Smooth muscle cell (in vitro differentiated cells): ENCODE measurements around the gene HAGH. TPM values are rescaled to one million over a fixed set of nuclear protein-coding genes. Genes with fewer than 3 reads are reported as not detected.

ENCODE experiments used
- DNase-seq: peaks from one replicate; lab custom pipeline; 2025; ENCODE audit not compliant: unreplicated experiment; lab: John Stamatoyannopoulos, UW
- H2AFZ ChIP-seq: fragments of 200-600 bp; sonication (generic); 2 replicates; pipeline ENCODE4 v1.6.0; 2016; ENCODE audit warnings: antibody characterized with exemption, low read depth, mild to moderate bottlenecking
- H3F3A ChIP-seq: fragments of 200-600 bp; sonication (generic); 2 replicates; pipeline ENCODE4 v1.6.0; 2017; ENCODE audit warnings: antibody characterized with exemption, low read depth
- H3K27ac ChIP-seq: fragments of 200-600 bp; sonication (generic); 2 replicates; pipeline ENCODE4 v1.5.1; 2016; ENCODE audit warnings: low read depth, mild to moderate bottlenecking
- H3K27me3 ChIP-seq: fragments of 200-600 bp; sonication (generic); 2 replicates; pipeline ENCODE4 v1.6.1; 2016; ENCODE audit warnings: low read depth, mild to moderate bottlenecking
- H3K36me3 ChIP-seq: fragments of 200-600 bp; sonication (generic); 2 replicates; pipeline ENCODE4 v1.5.1; 2016; ENCODE audit warnings: low read depth
- H3K4me1 ChIP-seq: fragments of 200-600 bp; sonication (generic); 2 replicates; pipeline ENCODE4 v1.5.1; 2016; ENCODE audit warnings: low read depth
- H3K4me2 ChIP-seq: fragments of 200-600 bp; sonication (generic); 2 replicates; pipeline ENCODE4 v1.6.0; 2016; ENCODE audit warnings: mild to moderate bottlenecking
- H3K4me3 ChIP-seq: fragments of 200-600 bp; sonication (generic); 2 replicates; pipeline ENCODE4 v1.5.1; 2016; ENCODE audit warnings: mild to moderate bottlenecking
- H3K79me2 ChIP-seq: fragments of 200-600 bp; sonication (generic); 2 replicates; pipeline ENCODE4 v1.6.0; 2016; ENCODE audit warnings: low read depth, mild to moderate bottlenecking
- H3K9ac ChIP-seq: fragments of 200-600 bp; sonication (generic); 2 replicates; pipeline ENCODE4 v1.6.0; 2016; ENCODE audit warnings: low read depth
- H3K9me3 ChIP-seq: fragments of 200-600 bp; sonication (generic); replicated peaks from 2 replicates; pipeline ENCODE4 v1.5.1; 2016; ENCODE audit warnings: low read depth
- H4K20me1 ChIP-seq: fragments of 200-600 bp; sonication (generic); 2 replicates; pipeline ENCODE4 v1.6.0; 2016; ENCODE audit warnings: low read depth
- CTCF ChIP-seq: fragments of 200-600 bp; sonication (generic); IDR thresholded peaks from 2 replicates; pipeline ENCODE4 v1.5.1; 2017; ENCODE audit warnings: borderline replicate concordance, mild to moderate bottlenecking, antibody characterized with exemption; ENCODE audit not compliant: insufficient read depth, poor library complexity, severe bottlenecking
- WGBS: methylation state at CpG from one replicate; pipeline ENCODE4 v1.1.7; 2016; ENCODE audit warnings: low lambda C conversion rate; 5-methylcytosine and 5-hydroxymethylcytosine counted together
- polyA plus RNA-seq: library from polyadenylated mRNA; unstranded; fragments of >200 nt; fragmentation: Nextera tagmentation; extraction: Ambion mirVana; gene quantifications from 2 replicates; pipeline ENCODE4 v1.2.1, GENCODE V29; 2016
- total RNA-seq: library from RNA; depleted of rRNA; stranded (reverse); fragments of >200 nt; gene quantifications from 2 replicates; pipeline ENCODE4 v1.2.3, GENCODE V29; 2014

HAGH gene
- total and polyA plus RNA-seq, 2 experiments from 2014 or later: 20.9 to 43.0 TPM

GRCh38 chr16:1766231-1766630 lies 60.4 kb downstream of the HAGH start:
- Histone ChIP-seq H3F3A (peaks cover 8% of the 10 kb centered on the region), H3K4me1 (peaks cover 4% of the 10 kb centered on the region), H3K27me3 (no peaks in the 10 kb centered on the region), H2AFZ (no peak overlapping the region), H3K9ac (no peak overlapping the region), H3K4me2 (no peak overlapping the region), H3K9me3 (no peaks in the 10 kb centered on the region), H3K79me2 (no peaks in the 10 kb centered on the region), H3K4me3 (no peak overlapping the region), H3K27ac (no peak overlapping the region), H4K20me1 (peaks cover 14% of the 10 kb centered on the region), H3K36me3 (no peaks in the 10 kb centered on the region)
- DNase-seq: no peak
- no peak for TF ChIP-seq CTCF
- 97% methylated on average over 14 of the region's 19 CpGs for WGBS

GRCh38 chr16:1765826-1766225 lies 60.8 kb downstream of the HAGH start:
- Histone ChIP-seq H3K9ac (no peak overlapping the region), H3K4me1 (peaks cover 3% of the 10 kb centered on the region), H3K27ac (no peak overlapping the region), H3K27me3 (no peaks in the 10 kb centered on the region), H3K4me3 (no peak overlapping the region), H3K4me2 (no peak overlapping the region), H2AFZ (no peak overlapping the region), H3K9me3 (no peaks in the 10 kb centered on the region), H3F3A (peaks cover 8% of the 10 kb centered on the region), H4K20me1 (peaks cover 14% of the 10 kb centered on the region), H3K79me2 (no peaks in the 10 kb centered on the region), H3K36me3 (no peaks in the 10 kb centered on the region)
- DNase-seq: no peak
- 96% methylated on average over 22 of the region's 22 CpGs for WGBS
- TF ChIP-seq CTCF: no peak

GRCh38 chr16:1764971-1765370 lies 61.7 kb downstream of the HAGH start:
- Histone ChIP-seq H3K4me3 (no peak overlapping the region), H3K27me3 (no peaks in the 10 kb centered on the region), H3K9me3 (no peaks in the 10 kb centered on the region), H3K4me2 (no peak overlapping the region), H3K79me2 (no peaks in the 10 kb centered on the region), H3K27ac (no peak overlapping the region), H3K9ac (no peak overlapping the region), H4K20me1 (peaks cover 9% of the 10 kb centered on the region), H3F3A (peaks cover 4% of the 10 kb centered on the region), H3K4me1 (no peaks in the 10 kb centered on the region), H2AFZ (no peak overlapping the region), H3K36me3 (no peaks in the 10 kb centered on the region)
- 97% methylated on average over 21 of the region's 21 CpGs for WGBS
- no peak for DNase-seq
- no peak for TF ChIP-seq CTCF
